ENCODE measurements around the gene RC3H2. TPM values are rescaled to one million over a fixed set of nuclear protein-coding genes. Genes with fewer than 3 reads are reported as not detected.
A peak's percentile ranks its signal among the peaks of the same experiment; 100 is the strongest.

RC3H2 gene
- total RNA-seq, 1 donor, result 52.5 TPM

GRCh38 chr9:122807271-122807900 lies 97.8 kb downstream of the RC3H2 start:
- Histone ChIP-seq H2AFZ (ENCODE audit: low read length) (no peak overlapping the region), H3K36me3 (ENCODE audit: insufficient read depth, low read length) (no peaks in the 10 kb centered on the region), H4K20me1 (ENCODE audit: insufficient read depth, low read length) (no peaks in the 10 kb centered on the region), H3K4me1 (ENCODE audit: insufficient read depth, low read length) (no peaks in the 10 kb centered on the region), H3K27me3 (ENCODE audit: insufficient read depth, low read length) (no peaks in the 10 kb centered on the region), H3K27ac (ENCODE audit: low read depth, low read length) (peak overlapping the region; percentile 71), H3K9me3 (ENCODE audit: low read depth, low read length) (peaks cover 8% of the 10 kb centered on the region), H3K79me2 (ENCODE audit: insufficient read depth, low read length) (no peaks in the 10 kb centered on the region), H3K4me2 (ENCODE audit: insufficient read depth, low read length) (peak overlapping the region; percentile 10), H3K4me3 (ENCODE audit: insufficient read depth, low read length) (no peak overlapping the region)
- DNase-seq (ENCODE audit: insufficient read length, low spot score, missing footprints), result no peak
- no peak for TF ChIP-seq CTCF (IDR thresholded peaks at IDR 0.05; ENCODE audit: extremely low read depth, low read depth, low read length)

- H3K4me2 ChIP-seq (ENCODE audit: insufficient read depth, low read length), result peak overlapping the region; percentile 10
- DNase-seq (ENCODE audit: insufficient read length, low spot score, missing footprints), result no peak
- H3K4me3 ChIP-seq (ENCODE audit: insufficient read depth, low read length), result no peak overlapping the region
- no peak for TF ChIP-seq CTCF (IDR thresholded peaks at IDR 0.05; ENCODE audit: extremely low read depth, low read depth, low read length)
- H4K20me1 ChIP-seq (ENCODE audit: insufficient read depth, low read length), result no peaks in the 10 kb centered on the region
- peaks cover 8% of the 10 kb centered on the region for H3K9me3 ChIP-seq (ENCODE audit: low read depth, low read length)
- H3K79me2 ChIP-seq (ENCODE audit: insufficient read depth, low read length), result no peaks in the 10 kb centered on the region
- peak overlapping the region; percentile 71 for H3K27ac ChIP-seq (ENCODE audit: low read depth, low read length)
- H3K27me3 ChIP-seq (ENCODE audit: insufficient read depth, low read length), result no peaks in the 10 kb centered on the region
- no peaks in the 10 kb centered on the region for H3K36me3 ChIP-seq (ENCODE audit: insufficient read depth, low read length)
- no peaks in the 10 kb centered on the region for H3K4me1 ChIP-seq (ENCODE audit: insufficient read depth, low read length)
- H2AFZ ChIP-seq (ENCODE audit: low read length), result no peak overlapping the region
These were observed 98.5 kb downstream of the RC3H2 start for GRCh38 chr9:122806661-122807060.

DNA sequence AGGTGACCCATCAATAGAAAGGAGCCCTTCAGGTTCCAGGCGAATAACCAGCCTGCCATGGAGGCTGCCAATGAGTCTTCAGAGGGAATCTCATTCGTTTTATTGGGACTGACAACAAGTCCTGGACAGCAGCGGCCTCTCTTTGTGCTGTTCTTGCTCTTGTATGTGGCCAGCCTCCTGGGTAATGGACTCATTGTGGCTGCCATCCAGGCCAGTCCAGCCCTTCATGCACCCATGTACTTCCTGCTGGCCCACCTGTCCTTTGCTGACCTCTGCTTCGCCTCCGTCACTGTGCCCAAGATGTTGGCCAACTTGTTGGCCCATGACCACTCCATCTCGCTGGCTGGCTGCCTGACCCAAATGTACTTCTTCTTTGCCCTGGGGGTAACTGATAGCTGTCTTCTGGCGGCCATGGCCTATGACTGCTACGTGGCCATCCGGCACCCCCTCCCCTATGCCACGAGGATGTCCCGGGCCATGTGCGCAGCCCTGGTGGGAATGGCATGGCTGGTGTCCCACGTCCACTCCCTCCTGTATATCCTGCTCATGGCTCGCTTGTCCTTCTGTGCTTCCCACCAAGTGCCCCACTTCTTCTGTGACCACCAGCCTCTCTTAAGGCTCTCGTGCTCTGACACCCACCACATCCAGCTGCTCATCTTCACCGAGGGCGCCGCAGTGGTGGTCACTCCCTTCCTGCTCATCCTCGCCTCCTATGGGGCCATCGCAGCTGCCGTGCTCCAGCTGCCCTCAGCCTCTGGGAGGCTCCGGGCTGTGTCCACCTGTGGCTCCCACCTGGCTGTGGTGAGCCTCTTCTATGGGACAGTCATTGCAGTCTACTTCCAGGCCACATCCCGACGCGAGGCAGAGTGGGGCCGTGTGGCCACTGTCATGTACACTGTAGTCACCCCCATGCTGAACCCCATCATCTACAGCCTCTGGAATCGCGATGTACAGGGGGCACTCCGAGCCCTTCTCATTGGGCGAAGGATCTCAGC lies 104.8 kb downstream of the RC3H2 start, which contains the start of gene OR1K1:
Gene OR1K1 (plus strand): TSS at position 58 of the 995 bp plus-strand sequence. CDS start 0 bp downstream, at position 58.
- DNase-seq (ENCODE audit: insufficient read length, low spot score, missing footprints), result no peak
- H3K4me1 ChIP-seq (ENCODE audit: insufficient read depth, low read length), result no peaks in the 10 kb centered on the region
- no peaks in the 10 kb centered on the region for H4K20me1 ChIP-seq (ENCODE audit: insufficient read depth, low read length)
- no peak within 1 kb of the TSS for H3K4me3 ChIP-seq (ENCODE audit: insufficient read depth, low read length)
- no peaks in the 10 kb centered on the region for H3K9me3 ChIP-seq (ENCODE audit: low read depth, low read length)
- no peak within 1 kb of the TSS for H3K4me2 ChIP-seq (ENCODE audit: insufficient read depth, low read length)
- H2AFZ ChIP-seq (ENCODE audit: low read length), result no peak within 1 kb of the TSS
- no peaks in the 10 kb centered on the region for H3K27me3 ChIP-seq (ENCODE audit: insufficient read depth, low read length)
- H3K27ac ChIP-seq (ENCODE audit: low read depth, low read length), result no peak within 1 kb of the TSS
- no peaks in the 10 kb centered on the region for H3K36me3 ChIP-seq (ENCODE audit: insufficient read depth, low read length)
- TF ChIP-seq CTCF (IDR thresholded peaks at IDR 0.05; ENCODE audit: extremely low read depth, low read depth, low read length), result no peak
- no peaks in the 10 kb centered on the region for H3K79me2 ChIP-seq (ENCODE audit: insufficient read depth, low read length)
